Measurements from ENCODE around the gene ARHGAP45.

Gene ARHGAP45

GRCh38 chr19:1062387-1063029 is 4.5 kb upstream of the ARHGAP45 start:
- TF ChIP-seq FOXP2 (optimal IDR thresholded peaks at IDR 0.05; ENCODE audit: borderline replicate concordance, extremely low read depth, extremely low read length, insufficient read depth): no peak
- no peak for TF ChIP-seq POLR2AphosphoS5 (IDR thresholded peaks at IDR 0.05; ENCODE audit: low read depth, low read length)
- TF ChIP-seq TAF1 (IDR thresholded peaks at IDR 0.05; ENCODE audit: borderline replicate concordance, insufficient read depth, low read length): no peak
- TF ChIP-seq SIN3A (IDR thresholded peaks at IDR 0.05; ENCODE audit: borderline replicate concordance, insufficient read depth, low read length): no peak
- TF ChIP-seq, protein P1, sequence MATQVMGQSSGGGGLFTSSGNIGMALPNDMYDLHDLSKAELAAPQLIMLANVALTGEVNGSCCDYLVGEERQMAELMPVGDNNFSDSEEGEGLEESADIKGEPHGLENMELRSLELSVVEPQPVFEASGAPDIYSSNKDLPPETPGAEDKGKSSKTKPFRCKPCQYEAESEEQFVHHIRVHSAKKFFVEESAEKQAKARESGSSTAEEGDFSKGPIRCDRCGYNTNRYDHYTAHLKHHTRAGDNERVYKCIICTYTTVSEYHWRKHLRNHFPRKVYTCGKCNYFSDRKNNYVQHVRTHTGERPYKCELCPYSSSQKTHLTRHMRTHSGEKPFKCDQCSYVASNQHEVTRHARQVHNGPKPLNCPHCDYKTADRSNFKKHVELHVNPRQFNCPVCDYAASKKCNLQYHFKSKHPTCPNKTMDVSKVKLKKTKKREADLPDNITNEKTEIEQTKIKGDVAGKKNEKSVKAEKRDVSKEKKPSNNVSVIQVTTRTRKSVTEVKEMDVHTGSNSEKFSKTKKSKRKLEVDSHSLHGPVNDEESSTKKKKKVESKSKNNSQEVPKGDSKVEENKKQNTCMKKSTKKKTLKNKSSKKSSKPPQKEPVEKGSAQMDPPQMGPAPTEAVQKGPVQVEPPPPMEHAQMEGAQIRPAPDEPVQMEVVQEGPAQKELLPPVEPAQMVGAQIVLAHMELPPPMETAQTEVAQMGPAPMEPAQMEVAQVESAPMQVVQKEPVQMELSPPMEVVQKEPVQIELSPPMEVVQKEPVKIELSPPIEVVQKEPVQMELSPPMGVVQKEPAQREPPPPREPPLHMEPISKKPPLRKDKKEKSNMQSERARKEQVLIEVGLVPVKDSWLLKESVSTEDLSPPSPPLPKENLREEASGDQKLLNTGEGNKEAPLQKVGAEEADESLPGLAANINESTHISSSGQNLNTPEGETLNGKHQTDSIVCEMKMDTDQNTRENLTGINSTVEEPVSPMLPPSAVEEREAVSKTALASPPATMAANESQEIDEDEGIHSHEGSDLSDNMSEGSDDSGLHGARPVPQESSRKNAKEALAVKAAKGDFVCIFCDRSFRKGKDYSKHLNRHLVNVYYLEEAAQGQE (IDR thresholded peaks at IDR 0.05; ENCODE audit: insufficient read depth in 1 of 2, low read depth in 2 of 2, low read length in 2 of 2): no peak

GRCh38 chr19:1063030-1063908 is 3.7 kb upstream of the ARHGAP45 start:
- no peak for TF ChIP-seq POLR2AphosphoS5 (IDR thresholded peaks at IDR 0.05; ENCODE audit: low read depth, low read length)
- TF ChIP-seq, protein P1 (IDR thresholded peaks at IDR 0.05; ENCODE audit: insufficient read depth in 1 of 2, low read depth in 2 of 2, low read length in 2 of 2): no peak
- no peak for TF ChIP-seq TAF1 (IDR thresholded peaks at IDR 0.05; ENCODE audit: borderline replicate concordance, insufficient read depth, low read length)
- TF ChIP-seq FOXP2 (optimal IDR thresholded peaks at IDR 0.05; ENCODE audit: borderline replicate concordance, extremely low read depth, extremely low read length, insufficient read depth): no peak
- no peak for TF ChIP-seq SIN3A (IDR thresholded peaks at IDR 0.05; ENCODE audit: borderline replicate concordance, insufficient read depth, low read length)

DNA sequence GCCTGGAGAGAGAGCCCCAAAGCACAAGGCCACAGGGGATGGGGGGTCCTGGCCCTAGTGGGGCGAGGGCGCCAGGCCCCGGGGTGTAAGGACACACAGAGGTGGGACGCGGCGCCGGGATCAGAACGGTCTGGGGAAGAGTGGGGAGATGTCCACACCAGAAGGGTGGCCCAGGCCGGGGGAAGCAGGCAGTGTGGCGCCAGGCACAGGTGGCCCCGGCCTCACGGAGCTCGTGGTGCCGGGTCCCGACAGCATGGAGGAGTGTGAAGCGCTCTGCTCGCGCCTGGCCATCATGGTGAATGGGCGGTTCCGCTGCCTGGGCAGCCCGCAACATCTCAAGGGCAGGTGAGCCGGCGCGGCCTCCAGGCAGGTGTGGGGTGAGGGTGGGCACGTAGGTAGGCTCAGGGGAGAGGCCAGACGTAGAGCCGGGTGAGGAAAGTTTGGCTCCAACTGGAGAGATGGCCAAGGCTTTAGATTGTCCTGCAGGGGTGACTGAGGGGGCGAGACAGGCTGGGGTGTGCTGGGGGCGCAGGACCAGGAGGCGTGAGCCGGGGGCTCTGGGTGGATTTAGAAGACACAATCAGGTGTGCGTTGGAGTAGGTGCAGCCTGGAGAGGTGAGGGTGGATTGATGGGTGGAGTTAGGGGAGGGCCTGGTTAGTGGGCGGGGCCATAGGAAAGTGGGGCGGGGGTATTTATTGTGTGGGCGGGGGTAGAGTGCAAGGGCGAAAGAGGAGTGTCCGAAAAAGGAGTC is 2.9 kb upstream of the ARHGAP45 start:
- TF ChIP-seq FOXP2 (optimal IDR thresholded peaks at IDR 0.05; ENCODE audit: borderline replicate concordance, extremely low read depth, extremely low read length, insufficient read depth) (no peak), POLR2AphosphoS5 (IDR thresholded peaks at IDR 0.05; ENCODE audit: low read depth, low read length) (no peak), SIN3A (IDR thresholded peaks at IDR 0.05; ENCODE audit: borderline replicate concordance, insufficient read depth, low read length) (no peak), TAF1 (IDR thresholded peaks at IDR 0.05; ENCODE audit: borderline replicate concordance, insufficient read depth, low read length) (no peak)
- TF ChIP-seq, protein P1 (IDR thresholded peaks at IDR 0.05; ENCODE audit: insufficient read depth in 1 of 2, low read depth in 2 of 2, low read length in 2 of 2): no peak

- TF ChIP-seq, protein P1 (IDR thresholded peaks at IDR 0.05; ENCODE audit: insufficient read depth in 1 of 2, low read depth in 2 of 2, low read length in 2 of 2): no peak
- no peak for TF ChIP-seq TAF1 (IDR thresholded peaks at IDR 0.05; ENCODE audit: borderline replicate concordance, insufficient read depth, low read length)
- no peak for TF ChIP-seq SIN3A (IDR thresholded peaks at IDR 0.05; ENCODE audit: borderline replicate concordance, insufficient read depth, low read length)
- TF ChIP-seq FOXP2 (optimal IDR thresholded peaks at IDR 0.05; ENCODE audit: borderline replicate concordance, extremely low read depth, extremely low read length, insufficient read depth): no peak
- no peak for TF ChIP-seq POLR2AphosphoS5 (IDR thresholded peaks at IDR 0.05; ENCODE audit: low read depth, low read length)
These were observed 2.0 kb upstream of the ARHGAP45 start for GRCh38 chr19:1064661-1065605.
